Breast epithelium (tissue), 3 donors: ENCODE measurements around the gene ABHD14A.

Source experiments
- CTCF ChIP-seq, 3 donors: fragments of 450-650 bp; IDR thresholded peaks; one replicate each; pipeline ENCODE4 v1.5.1; 2016 to 2017; ENCODE audit warnings: antibody characterized with exemption in 3 of 3, mild to moderate bottlenecking in 3 of 3, moderate library complexity in 3 of 3
- POLR2A ChIP-seq: fragments of 450-650 bp; IDR thresholded peaks from one replicate; pipeline ENCODE4 v1.6.1; 2016; ENCODE audit warnings: antibody characterized with exemption, mild to moderate bottlenecking, moderate library complexity

GRCh38 chr3:52004906-52005395 lies 30.1 kb downstream of the ABHD14A start:
- TF ChIP-seq CTCF (IDR thresholded peaks at IDR 0.05) (no peak), POLR2A (no peak)
